KOPT-K1 (cell line): ENCODE results near the gene RALGAPB.

Experiments used
- H3K27ac ChIP-seq: fragments of 200-600 bp; sonication (generic); 2 replicates; pipeline ENCODE4 v1.5.1; 2016; ENCODE audit warnings: antibody characterized with exemption, mild to moderate bottlenecking, low read depth, low read length; ENCODE audit not compliant: poor library complexity, severe bottlenecking
- H3K36me3 ChIP-seq: fragments of 200-600 bp; sonication (generic); 2 replicates; pipeline ENCODE4 v1.5.1; 2017; ENCODE audit warnings: antibody characterized with exemption, mild to moderate bottlenecking, low read length, moderate library complexity; ENCODE audit not compliant: insufficient read depth
- H3K9me3 ChIP-seq: fragments of 200-600 bp; sonication (generic); 2 replicates; pipeline ENCODE4 v1.5.1; 2017; ENCODE audit warnings: antibody characterized with exemption, low read length, mild to moderate bottlenecking; ENCODE audit not compliant: insufficient read depth, poor library complexity, severe bottlenecking

The RALGAPB gene

DNA sequence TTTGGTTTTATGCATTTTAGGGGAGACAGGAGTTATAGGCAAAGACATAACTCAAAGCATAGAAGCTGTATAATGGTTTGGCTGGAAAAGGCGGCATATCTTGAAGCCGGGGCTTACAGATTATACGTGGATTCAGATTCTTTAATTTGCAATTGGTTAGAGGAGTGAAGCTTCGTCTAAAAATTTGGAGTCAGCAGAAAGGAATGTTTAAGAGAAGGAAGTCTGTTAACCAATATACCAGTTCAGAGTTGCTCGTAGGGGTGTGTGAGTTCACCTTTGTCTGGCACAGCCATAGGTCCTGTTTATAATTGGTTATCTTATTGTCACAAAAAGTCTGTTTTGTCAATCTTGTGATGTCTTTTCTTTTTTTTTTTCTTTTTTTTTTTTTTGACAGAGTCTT is 137.9 kb downstream of the RALGAPB start:
- H3K9me3 ChIP-seq, result no peaks in the 10 kb centered on the region
- H3K36me3 ChIP-seq, result no peaks in the 10 kb centered on the region
- H3K27ac ChIP-seq, result no peak overlapping the region

- Histone ChIP-seq H3K9me3 (no peaks in the 10 kb centered on the region), H3K27ac (no peak overlapping the region), H3K36me3 (no peaks in the 10 kb centered on the region)
Observed at GRCh38 chr20:38612751-38613515, 140.3 kb downstream of the RALGAPB start.

GRCh38 chr20:38615283-38615682 is 142.6 kb downstream of the RALGAPB start:
- no peaks in the 10 kb centered on the region for H3K36me3 ChIP-seq
- no peak overlapping the region for H3K27ac ChIP-seq
- H3K9me3 ChIP-seq, result no peaks in the 10 kb centered on the region

GRCh38 chr20:38616457-38616856 is 143.8 kb downstream of the RALGAPB start:
- Histone ChIP-seq H3K27ac (no peak overlapping the region), H3K9me3 (no peaks in the 10 kb centered on the region), H3K36me3 (no peaks in the 10 kb centered on the region)

GRCh38 chr20:38617011-38617829 is 144.6 kb downstream of the RALGAPB start:
- Histone ChIP-seq H3K9me3 (no peaks in the 10 kb centered on the region), H3K27ac (no peak overlapping the region), H3K36me3 (no peaks in the 10 kb centered on the region)

- H3K27ac ChIP-seq, result no peak overlapping the region
- H3K36me3 ChIP-seq, result no peaks in the 10 kb centered on the region
- no peaks in the 10 kb centered on the region for H3K9me3 ChIP-seq
Observed at GRCh38 chr20:38617830-38618196, 145.2 kb downstream of the RALGAPB start.

DNA sequence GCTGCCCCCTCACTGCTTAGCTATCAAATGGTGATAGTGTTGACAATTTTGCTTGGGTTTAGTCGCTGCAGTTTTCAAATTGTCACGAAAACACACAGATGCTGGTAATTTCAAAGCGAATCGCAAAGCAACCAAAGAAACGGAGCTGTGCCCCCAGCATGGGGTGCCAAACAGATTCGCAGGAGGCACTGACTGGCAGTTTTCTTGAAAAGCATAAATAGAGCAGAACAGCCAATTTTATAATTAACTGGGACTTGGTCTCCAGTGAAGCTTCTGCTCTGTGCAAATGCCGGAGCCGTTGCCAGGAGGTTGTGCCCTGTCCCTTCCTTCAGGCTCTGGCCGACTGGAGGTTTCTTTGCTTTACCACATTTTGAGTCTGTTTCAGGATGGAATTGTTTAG is 147.8 kb downstream of the RALGAPB start:
- no peak overlapping the region for H3K27ac ChIP-seq
- no peaks in the 10 kb centered on the region for H3K36me3 ChIP-seq
- no peaks in the 10 kb centered on the region for H3K9me3 ChIP-seq

GRCh38 chr20:38623061-38623460 is 150.4 kb downstream of the RALGAPB start:
- Histone ChIP-seq H3K9me3 (no peaks in the 10 kb centered on the region), H3K27ac (no peak overlapping the region), H3K36me3 (no peaks in the 10 kb centered on the region)

DNA sequence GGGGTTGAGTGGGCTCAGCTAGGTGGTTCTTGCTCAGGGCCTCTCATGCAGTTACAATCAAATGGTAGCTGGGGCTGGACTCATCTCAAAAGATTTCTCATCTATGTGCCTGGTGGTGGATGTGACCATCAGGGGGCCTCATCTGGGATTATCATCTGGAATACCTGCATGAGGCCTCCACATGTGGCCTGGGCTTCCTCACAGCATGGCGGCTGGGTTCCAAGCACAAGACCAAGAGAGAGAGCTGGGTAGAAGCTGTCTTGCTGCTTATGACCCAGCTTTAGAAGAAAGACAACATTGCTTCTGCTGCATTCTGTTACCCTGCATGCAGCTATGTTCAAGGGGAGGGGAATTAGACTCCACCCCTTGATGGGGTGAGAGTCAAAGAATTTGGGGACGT is 151.4 kb downstream of the RALGAPB start:
- H3K27ac ChIP-seq, result no peak overlapping the region
- no peaks in the 10 kb centered on the region for H3K36me3 ChIP-seq
- H3K9me3 ChIP-seq, result no peaks in the 10 kb centered on the region

DNA sequence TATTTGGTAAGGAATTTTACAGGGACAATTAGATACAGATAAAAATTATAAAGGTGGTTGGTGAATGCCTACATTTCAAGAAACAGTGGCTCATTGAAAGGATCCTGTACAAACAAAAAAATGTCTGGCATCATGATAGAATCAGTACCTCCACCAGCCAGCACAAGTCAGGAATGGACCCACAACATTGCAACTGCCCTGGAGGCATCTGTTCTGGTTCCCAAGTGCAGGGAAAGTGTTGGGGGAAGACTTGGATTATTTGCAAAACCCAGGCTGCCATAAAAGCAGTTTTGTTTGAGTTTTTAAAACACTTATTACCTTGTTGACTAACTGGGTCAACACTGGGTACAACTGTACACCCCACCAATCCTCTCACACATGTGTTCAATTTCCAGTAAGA is 153.3 kb downstream of the RALGAPB start:
- H3K36me3 ChIP-seq, result no peaks in the 10 kb centered on the region
- no peak overlapping the region for H3K27ac ChIP-seq
- no peaks in the 10 kb centered on the region for H3K9me3 ChIP-seq

DNA sequence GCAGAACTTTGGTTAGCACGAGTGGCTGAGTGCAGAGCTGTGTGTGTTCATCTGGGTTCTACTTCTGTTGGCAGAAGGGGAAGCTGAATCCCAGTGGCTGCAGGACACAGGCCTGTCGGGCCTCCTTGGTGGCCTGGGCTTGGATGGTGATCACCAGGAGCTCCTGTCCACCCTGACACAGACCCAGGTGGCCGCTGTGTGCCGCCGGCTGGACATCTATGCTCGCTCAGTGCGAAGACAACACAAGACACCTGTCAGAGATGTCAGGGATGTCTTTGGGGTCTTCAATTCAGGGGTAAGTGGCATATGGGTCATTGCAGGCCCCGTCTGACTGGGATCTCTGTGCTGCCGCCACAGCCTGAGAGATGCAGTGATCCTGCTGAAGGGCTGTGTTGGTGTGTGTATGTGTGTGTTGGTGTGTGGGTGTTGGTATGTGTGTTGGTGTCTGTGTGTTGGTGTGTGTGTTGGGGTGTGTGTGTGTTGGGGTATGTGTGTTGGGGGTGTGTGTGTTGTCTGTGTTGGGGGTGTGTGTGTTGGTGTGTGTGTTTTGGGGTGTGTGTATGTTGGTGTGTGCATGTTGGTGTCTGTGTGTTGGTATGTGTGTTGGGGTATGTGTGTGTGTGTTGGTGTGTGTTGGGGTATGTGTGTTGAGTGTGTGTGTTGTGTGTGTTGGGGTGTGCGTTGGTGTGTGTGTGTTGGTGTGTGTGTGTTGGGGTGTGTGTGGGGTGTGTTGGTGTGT is 154.4 kb downstream of the RALGAPB start:
- Histone ChIP-seq H3K9me3 (no peaks in the 10 kb centered on the region), H3K36me3 (no peaks in the 10 kb centered on the region), H3K27ac (no peak overlapping the region)
